Measurements from ENCODE around the gene SIDT2. TPM values are rescaled to one million over a fixed set of nuclear protein-coding genes. Genes with fewer than 3 reads are reported as not detected.
A peak's percentile ranks its signal among the peaks of the same experiment; 100 is the strongest.

Gene SIDT2
- total and polyA plus RNA-seq, 3 donors from 2014 or later = 69.5 to 129 (median 93.8) TPM

- H3K27ac ChIP-seq = no peak overlapping the region
- 80 to 84% methylated on average over 5 of the region's 5 CpGs for WGBS, 2 donors
- no peaks in the 10 kb centered on the region for H3K9me3 ChIP-seq
- H3K4me1 ChIP-seq = peaks cover 18% of the 10 kb centered on the region
- intact Hi-C loops (cut with DNase I; ENCODE audit: low total_unique reads) = no loop called here
- H3K27me3 ChIP-seq = no peaks in the 10 kb centered on the region
- no peaks in the 10 kb centered on the region for H3K36me3 ChIP-seq (ENCODE audit: low read depth, missing control alignments)
- TF ChIP-seq, protein P1, sequence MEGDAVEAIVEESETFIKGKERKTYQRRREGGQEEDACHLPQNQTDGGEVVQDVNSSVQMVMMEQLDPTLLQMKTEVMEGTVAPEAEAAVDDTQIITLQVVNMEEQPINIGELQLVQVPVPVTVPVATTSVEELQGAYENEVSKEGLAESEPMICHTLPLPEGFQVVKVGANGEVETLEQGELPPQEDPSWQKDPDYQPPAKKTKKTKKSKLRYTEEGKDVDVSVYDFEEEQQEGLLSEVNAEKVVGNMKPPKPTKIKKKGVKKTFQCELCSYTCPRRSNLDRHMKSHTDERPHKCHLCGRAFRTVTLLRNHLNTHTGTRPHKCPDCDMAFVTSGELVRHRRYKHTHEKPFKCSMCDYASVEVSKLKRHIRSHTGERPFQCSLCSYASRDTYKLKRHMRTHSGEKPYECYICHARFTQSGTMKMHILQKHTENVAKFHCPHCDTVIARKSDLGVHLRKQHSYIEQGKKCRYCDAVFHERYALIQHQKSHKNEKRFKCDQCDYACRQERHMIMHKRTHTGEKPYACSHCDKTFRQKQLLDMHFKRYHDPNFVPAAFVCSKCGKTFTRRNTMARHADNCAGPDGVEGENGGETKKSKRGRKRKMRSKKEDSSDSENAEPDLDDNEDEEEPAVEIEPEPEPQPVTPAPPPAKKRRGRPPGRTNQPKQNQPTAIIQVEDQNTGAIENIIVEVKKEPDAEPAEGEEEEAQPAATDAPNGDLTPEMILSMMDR (IDR thresholded peaks at IDR 0.05) = no peak
- no peak for TF ChIP-seq POLR2A (IDR thresholded peaks at IDR 0.05)
- DNase-seq = no peak
- H3K4me3 ChIP-seq = no peak overlapping the region
Measured at GRCh38 chr11:117229931-117230285, 51.4 kb downstream of the SIDT2 start.

DNA sequence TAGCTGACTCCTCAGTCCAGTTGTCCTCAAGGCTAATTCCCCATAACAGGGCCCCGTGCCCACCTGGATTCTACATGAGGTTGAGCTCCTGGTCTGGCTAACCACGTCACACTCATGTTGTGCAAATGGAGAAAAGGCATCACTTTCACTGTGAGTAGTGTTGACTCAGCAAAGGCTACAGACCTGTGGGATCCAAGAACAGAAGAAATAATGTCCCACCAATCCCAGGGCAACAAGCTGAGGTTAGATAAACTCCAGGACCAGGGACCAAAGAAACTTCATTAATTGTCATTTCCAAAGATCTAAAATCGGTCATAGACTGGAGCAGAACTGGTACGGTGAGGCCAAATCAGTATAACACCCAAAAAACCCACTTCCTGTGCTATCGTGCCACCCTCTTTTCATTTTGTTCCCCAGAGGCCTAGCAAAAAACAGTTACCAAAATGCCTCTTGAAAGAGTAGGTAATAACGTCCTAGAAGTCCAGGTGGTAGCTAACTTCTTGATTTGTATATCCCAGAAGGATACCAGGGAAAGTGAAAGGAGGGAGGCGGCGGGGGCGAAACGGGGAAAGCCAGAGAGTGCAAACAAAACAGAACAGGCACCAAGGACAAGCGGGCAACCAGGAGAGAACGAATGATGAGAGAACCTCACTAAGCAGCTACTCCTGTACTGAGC is 51.9 kb downstream of the SIDT2 start:
- no peak overlapping the region for H3K27ac ChIP-seq
- peaks cover 18% of the 10 kb centered on the region for H3K4me1 ChIP-seq
- 74 to 77% methylated on average over 12 of the region's 12 CpGs for WGBS, 2 donors
- no peak for TF ChIP-seq POLR2A (IDR thresholded peaks at IDR 0.05)
- TF ChIP-seq, protein P1 (IDR thresholded peaks at IDR 0.05) = no peak
- no peaks in the 10 kb centered on the region for H3K9me3 ChIP-seq
- H3K27me3 ChIP-seq = no peaks in the 10 kb centered on the region
- no peaks in the 10 kb centered on the region for H3K36me3 ChIP-seq (ENCODE audit: low read depth, missing control alignments)
- no peak overlapping the region for H3K4me3 ChIP-seq
- intact Hi-C loops (cut with DNase I; ENCODE audit: low total_unique reads) = no loop called here
- no peak for DNase-seq

- Histone ChIP-seq H3K4me1 (peaks cover 18% of the 10 kb centered on the region), H3K27me3 (no peaks in the 10 kb centered on the region), H3K4me3 (peak overlapping the region; percentile 92), H3K27ac (peak overlapping the region in 1 of 2 donors; percentile 94), H3K36me3 (ENCODE audit: low read depth, missing control alignments) (no peaks in the 10 kb centered on the region), H3K9me3 (no peaks in the 10 kb centered on the region)
- no peak for DNase-seq
- 4 to 6% methylated on average over 14 of the region's 14 CpGs for WGBS, 2 donors
- TF ChIP-seq, protein P1 (IDR thresholded peaks at IDR 0.05) = no peak
- no peak for TF ChIP-seq POLR2A (IDR thresholded peaks at IDR 0.05)
- intact Hi-C loops (cut with DNase I; ENCODE audit: low total_unique reads) = no loop called here
Measured at GRCh38 chr11:117230999-117231841, 52.7 kb downstream of the SIDT2 start.

GRCh38 chr11:117231842-117232091 is 53.2 kb downstream of the SIDT2 start, which contains the start of gene PCSK7:
TSS of gene PCSK7 (minus strand) at chr11:117232073. CDS start at chr11:117229844, 2,229 bp downstream.
- WGBS, 2 donors = 0% methylated on average over 13 of the region's 13 CpGs
- Histone ChIP-seq H3K27me3 (no peaks in the 10 kb centered on the region), H3K36me3 (ENCODE audit: low read depth, missing control alignments) (no peaks in the 10 kb centered on the region), H3K27ac (peak within 1 kb of the TSS; percentile 84 to 94), H3K4me1 (peaks cover 18% of the 10 kb centered on the region), H3K4me3 (peak within 1 kb of the TSS; percentile 92), H3K9me3 (no peaks in the 10 kb centered on the region)
- intact Hi-C loops (cut with DNase I; ENCODE audit: low total_unique reads) = no loop called here
- TF ChIP-seq, protein P1 (IDR thresholded peaks at IDR 0.05) = no peak
- TF ChIP-seq POLR2A (IDR thresholded peaks at IDR 0.05) = no peak
- no peak for DNase-seq

Measured in testis (tissue), 3 donors.